H1 (cell line): ENCODE measurements around the gene SPAG16.

ENCODE experiments used
- CTCF ChIP-seq, 3 experiments: IDR thresholded peaks; 1 replicate in 2 of 3; 2 replicates in 1 of 3; pipeline versions ENCODE4 v1.5.1 to v1.6.1; 2011; ENCODE audit warnings: low read length in 3 of 3, mild to moderate bottlenecking in 3 of 3, inconsistent platforms in 2 of 3, low read depth in 1 of 3, moderate library complexity in 1 of 3; ENCODE audit not compliant: insufficient read depth in 1 of 3; ENCODE audit errors: control extremely low read depth in 1 of 3
- GABPA ChIP-seq: IDR thresholded peaks from 2 replicates; pipeline ENCODE4 v1.6.1; 2011; ENCODE audit warnings: mild to moderate bottlenecking, low read length, moderate library complexity, borderline replicate concordance; ENCODE audit not compliant: insufficient read depth
- GTF2F1 ChIP-seq: IDR thresholded peaks from 2 replicates; pipeline ENCODE4 v1.6.1; 2012; ENCODE audit warnings: low read depth, low read length, improper control_type of control experiment, borderline replicate concordance
- USF2 ChIP-seq: IDR thresholded peaks from 2 replicates; pipeline ENCODE4 v1.6.1; 2011; ENCODE audit warnings: low read length, improper control_type of control experiment

GRCh38 chr2:214038186-214038585 is 753.9 kb downstream of the SPAG16 start:
- TF ChIP-seq GABPA (no peak), GTF2F1 (no peak), CTCF (IDR thresholded peaks at IDR 0.05; ENCODE audit: control extremely low read depth in 1 of 3, insufficient read depth in 1 of 3, low read depth in 1 of 3, low read length in 3 of 3) (no peak), USF2 (no peak)
